HEK293 (cell line): ENCODE data around the gene GAMT.
A peak's percentile ranks its signal among the peaks of the same experiment; 100 is the strongest.

ENCODE experiments used
- FEZF1 ChIP-seq: fragments of 450-650 bp; formaldehyde crosslinking; IDR thresholded peaks from 2 replicates; pipeline ENCODE4 v1.5.1; 2016; ENCODE audit warnings: missing biosample characterization, missing genetic modification characterization
- GLI2 ChIP-seq: fragments of 450-650 bp; formaldehyde crosslinking; IDR thresholded peaks from 2 replicates; pipeline ENCODE4; 2017; ENCODE audit warnings: missing biosample characterization, missing genetic modification characterization, low read depth, borderline replicate concordance
- HOXD13 ChIP-seq: sonication (generic); formaldehyde crosslinking; IDR thresholded peaks from 2 replicates; pipeline ENCODE4 v1.8.0; 2022; ENCODE audit warnings: missing genetic modification reagents, borderline replicate concordance
- IKZF3 ChIP-seq: fragments of 450-650 bp; IDR thresholded peaks from 2 replicates; pipeline ENCODE4 v1.5.0; 2018; ENCODE audit warnings: missing biosample characterization, mild to moderate bottlenecking, missing genetic modification characterization, moderate library complexity
- KLF16 ChIP-seq: fragments of 450-650 bp; formaldehyde crosslinking; IDR thresholded peaks from 2 replicates; pipeline ENCODE4 v1.5.1; 2017; ENCODE audit warnings: missing biosample characterization, missing genetic modification characterization
- MYNN ChIP-seq: fragments of 450-650 bp; formaldehyde crosslinking; IDR thresholded peaks from 2 replicates; pipeline ENCODE4 v1.5.1; 2016; ENCODE audit warnings: missing biosample characterization, missing genetic modification characterization, borderline replicate concordance
- MZF1 ChIP-seq: fragments of 450-650 bp; formaldehyde crosslinking; IDR thresholded peaks from 2 replicates; pipeline ENCODE4 v1.5.1; 2017; ENCODE audit warnings: missing biosample characterization, missing genetic modification characterization, borderline replicate concordance
- SALL2 ChIP-seq: fragments of 450-650 bp; formaldehyde crosslinking; IDR thresholded peaks from 2 replicates; pipeline ENCODE4 v1.5.0; 2017; ENCODE audit warnings: missing biosample characterization, mild to moderate bottlenecking, missing genetic modification characterization, borderline replicate concordance
- SP2 ChIP-seq: fragments of 450-650 bp; formaldehyde crosslinking; IDR thresholded peaks from 2 replicates; pipeline ENCODE4 v1.5.1; 2016; ENCODE audit warnings: missing biosample characterization, missing genetic modification characterization
- ZBTB10 ChIP-seq: fragments of 450-650 bp; formaldehyde crosslinking; IDR thresholded peaks from 2 replicates; pipeline ENCODE4 v1.5.1; 2016; ENCODE audit warnings: missing biosample characterization, missing genetic modification characterization
- ZBTB21 ChIP-seq: fragments of 450-650 bp; formaldehyde crosslinking; IDR thresholded peaks from 2 replicates; pipeline ENCODE4 v1.5.1; 2017; ENCODE audit warnings: missing biosample characterization, missing genetic modification characterization
- ZFP69B ChIP-seq: fragments of 450-650 bp; formaldehyde crosslinking; IDR thresholded peaks from 2 replicates; pipeline ENCODE4 v1.5.1; 2016; ENCODE audit warnings: missing biosample characterization, missing genetic modification characterization
- ZNF292 ChIP-seq: fragments of 450-650 bp; formaldehyde crosslinking; IDR thresholded peaks from 2 replicates; pipeline ENCODE4 v1.5.1; 2016; ENCODE audit warnings: low read depth, missing biosample characterization, missing genetic modification characterization, borderline replicate concordance
- ZNF341 ChIP-seq: fragments of 450-650 bp; formaldehyde crosslinking; IDR thresholded peaks from 2 replicates; pipeline ENCODE4; 2016; ENCODE audit warnings: low read depth, missing biosample characterization, missing genetic modification characterization
- ZNF366 ChIP-seq: fragments of 450-650 bp; formaldehyde crosslinking; conservative IDR thresholded peaks from 2 replicates; pipeline ENCODE4 v1.5.1; 2016; ENCODE audit warnings: missing biosample characterization, missing genetic modification characterization
- ZNF394 ChIP-seq: fragments of 450-650 bp; formaldehyde crosslinking; IDR thresholded peaks from 2 replicates; pipeline ENCODE4 v1.5.1; 2016; ENCODE audit warnings: missing biosample characterization, missing genetic modification characterization, mild to moderate bottlenecking, moderate library complexity, borderline replicate concordance
- ZNF426 ChIP-seq: fragments of 450-650 bp; formaldehyde crosslinking; IDR thresholded peaks from 2 replicates; pipeline ENCODE4 v1.5.1; 2017; ENCODE audit warnings: missing biosample characterization, missing genetic modification characterization, mild to moderate bottlenecking, inconsistent platforms, moderate library complexity
- ZNF521 ChIP-seq: fragments of 450-650 bp; formaldehyde crosslinking; IDR thresholded peaks from 2 replicates; pipeline ENCODE4 v1.5.1; 2017; ENCODE audit warnings: missing biosample characterization, mild to moderate bottlenecking, missing genetic modification characterization
- ZNF610 ChIP-seq: fragments of 450-650 bp; formaldehyde crosslinking; IDR thresholded peaks from 2 replicates; pipeline ENCODE4 v1.5.1; 2016; ENCODE audit warnings: missing biosample characterization, missing genetic modification characterization, borderline replicate concordance
- ZNF747 ChIP-seq: fragments of 450-650 bp; formaldehyde crosslinking; IDR thresholded peaks from 2 replicates; pipeline ENCODE4 v1.5.1; 2016; ENCODE audit warnings: missing biosample characterization, missing genetic modification characterization
- ZNF76 ChIP-seq: fragments of 450-650 bp; formaldehyde crosslinking; IDR thresholded peaks from 2 replicates; pipeline ENCODE4; 2016; ENCODE audit warnings: low read depth, missing biosample characterization, missing genetic modification characterization, borderline replicate concordance
- ZNF768 ChIP-seq: fragments of 450-650 bp; formaldehyde crosslinking; IDR thresholded peaks from 2 replicates; pipeline ENCODE4 v1.5.1; 2018; ENCODE audit warnings: missing biosample characterization, mild to moderate bottlenecking, missing genetic modification characterization
- ZNF843 ChIP-seq: fragments of 450-650 bp; formaldehyde crosslinking; IDR thresholded peaks from 2 replicates; pipeline ENCODE4 v1.5.1; 2016; ENCODE audit warnings: missing biosample characterization, missing genetic modification characterization
- ZSCAN16 ChIP-seq: fragments of 450-650 bp; formaldehyde crosslinking; IDR thresholded peaks from 2 replicates; pipeline ENCODE4 v1.5.1; 2016; ENCODE audit warnings: missing biosample characterization, missing genetic modification characterization
- ZSCAN30 ChIP-seq: fragments of 450-650 bp; IDR thresholded peaks from 2 replicates; pipeline ENCODE4 v1.5.1; 2018; ENCODE audit warnings: missing biosample characterization, mild to moderate bottlenecking, missing genetic modification characterization, moderate library complexity
- ZXDB ChIP-seq: fragments of 450-650 bp; formaldehyde crosslinking; IDR thresholded peaks from 2 replicates; pipeline ENCODE4 v1.5.1; 2016; ENCODE audit warnings: missing biosample characterization, missing genetic modification characterization
- TF ChIP-seq, protein P1 (sequence below): fragments of 450-650 bp; formaldehyde crosslinking; IDR thresholded peaks from 2 replicates; pipeline ENCODE4 v1.5.1; 2016; ENCODE audit warnings: missing biosample characterization, missing genetic modification characterization, low read depth
- TF ChIP-seq, protein P2 (sequence below): sonication (generic); formaldehyde crosslinking; IDR thresholded peaks from 2 replicates; pipeline ENCODE4 v1.8.1; 2022; ENCODE audit warnings: mild to moderate bottlenecking, moderate library complexity, missing genetic modification reagents
- TF ChIP-seq, protein P3 (sequence below): fragments of 450-650 bp; formaldehyde crosslinking; IDR thresholded peaks from 2 replicates; pipeline ENCODE4 v1.5.1; 2016; ENCODE audit warnings: missing biosample characterization, missing genetic modification characterization
- TF ChIP-seq, protein P4 (sequence below): fragments of 450-650 bp; formaldehyde crosslinking; IDR thresholded peaks from 2 replicates; pipeline ENCODE4 v1.5.1; 2016; ENCODE audit warnings: missing biosample characterization, missing genetic modification characterization

The GAMT gene

GRCh38 chr19:1406774-1407527, 5.6 kb upstream of the GAMT start (continued):
- TF ChIP-seq ZNF610 (tag by site-specific recombination) (no peak), ZNF521 (no peak), KLF16 (tag by site-specific recombination) (0 out of 2 replicates have a peak, but pooled peaks have one; percentile 13), FEZF1 (tag by site-specific recombination) (no peak), ZFP69B (tag by site-specific recombination) (no peak), ZNF843 (tag by site-specific recombination) (no peak), SP2 (tag by site-specific recombination) (peak; percentile 88), MZF1 (tag by site-specific recombination) (no peak), IKZF3 (tag by site-specific recombination) (peak; percentile 51; the same call in 1 of the 2 replicates), ZNF426 (tag by site-specific recombination) (no peak), ZNF341 (peak; percentile 34), ZNF747 (tag by site-specific recombination) (no peak), ZNF292 (tag by site-specific recombination) (no peak), ZNF768 (tag by site-specific recombination) (no peak; the same call in 1 of the 2 replicates), MYNN (tag by site-specific recombination) (no peak), GLI2 (tag by site-specific recombination) (no peak), ZXDB (tag by site-specific recombination) (peak; percentile 100), ZNF76 (tag by site-specific recombination) (peak; percentile 91), ZBTB10 (tag by site-specific recombination) (peak; percentile 87), SALL2 (tag by site-specific recombination) (no peak), ZBTB21 (tag by site-specific recombination) (no peak), HOXD13 (CRISPR knock-in tag) (no peak), ZNF394 (tag by site-specific recombination) (0 out of 2 replicates have a peak, but pooled peaks have one; percentile 21), ZNF366 (tag by site-specific recombination) (no peak), ZSCAN30 (0 out of 2 replicates have a peak, but pooled peaks have one; percentile 25), ZSCAN16 (no peak)
- TF ChIP-seq, protein P1, sequence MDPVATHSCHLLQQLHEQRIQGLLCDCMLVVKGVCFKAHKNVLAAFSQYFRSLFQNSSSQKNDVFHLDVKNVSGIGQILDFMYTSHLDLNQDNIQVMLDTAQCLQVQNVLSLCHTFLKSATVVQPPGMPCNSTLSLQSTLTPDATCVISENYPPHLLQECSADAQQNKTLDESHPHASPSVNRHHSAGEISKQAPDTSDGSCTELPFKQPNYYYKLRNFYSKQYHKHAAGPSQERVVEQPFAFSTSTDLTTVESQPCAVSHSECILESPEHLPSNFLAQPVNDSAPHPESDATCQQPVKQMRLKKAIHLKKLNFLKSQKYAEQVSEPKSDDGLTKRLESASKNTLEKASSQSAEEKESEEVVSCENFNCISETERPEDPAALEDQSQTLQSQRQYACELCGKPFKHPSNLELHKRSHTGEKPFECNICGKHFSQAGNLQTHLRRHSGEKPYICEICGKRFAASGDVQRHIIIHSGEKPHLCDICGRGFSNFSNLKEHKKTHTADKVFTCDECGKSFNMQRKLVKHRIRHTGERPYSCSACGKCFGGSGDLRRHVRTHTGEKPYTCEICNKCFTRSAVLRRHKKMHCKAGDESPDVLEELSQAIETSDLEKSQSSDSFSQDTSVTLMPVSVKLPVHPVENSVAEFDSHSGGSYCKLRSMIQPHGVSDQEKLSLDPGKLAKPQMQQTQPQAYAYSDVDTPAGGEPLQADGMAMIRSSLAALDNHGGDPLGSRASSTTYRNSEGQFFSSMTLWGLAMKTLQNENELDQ (tag by site-specific recombination), result no peak
- TF ChIP-seq, protein P2, sequence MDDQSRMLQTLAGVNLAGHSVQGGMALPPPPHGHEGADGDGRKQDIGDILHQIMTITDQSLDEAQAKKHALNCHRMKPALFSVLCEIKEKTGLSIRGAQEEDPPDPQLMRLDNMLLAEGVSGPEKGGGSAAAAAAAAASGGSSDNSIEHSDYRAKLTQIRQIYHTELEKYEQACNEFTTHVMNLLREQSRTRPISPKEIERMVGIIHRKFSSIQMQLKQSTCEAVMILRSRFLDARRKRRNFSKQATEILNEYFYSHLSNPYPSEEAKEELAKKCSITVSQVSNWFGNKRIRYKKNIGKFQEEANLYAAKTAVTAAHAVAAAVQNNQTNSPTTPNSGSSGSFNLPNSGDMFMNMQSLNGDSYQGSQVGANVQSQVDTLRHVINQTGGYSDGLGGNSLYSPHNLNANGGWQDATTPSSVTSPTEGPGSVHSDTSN (CRISPR knock-in tag), result peak; percentile 68; the same call in 1 of the 2 replicates
- TF ChIP-seq, protein P3, sequence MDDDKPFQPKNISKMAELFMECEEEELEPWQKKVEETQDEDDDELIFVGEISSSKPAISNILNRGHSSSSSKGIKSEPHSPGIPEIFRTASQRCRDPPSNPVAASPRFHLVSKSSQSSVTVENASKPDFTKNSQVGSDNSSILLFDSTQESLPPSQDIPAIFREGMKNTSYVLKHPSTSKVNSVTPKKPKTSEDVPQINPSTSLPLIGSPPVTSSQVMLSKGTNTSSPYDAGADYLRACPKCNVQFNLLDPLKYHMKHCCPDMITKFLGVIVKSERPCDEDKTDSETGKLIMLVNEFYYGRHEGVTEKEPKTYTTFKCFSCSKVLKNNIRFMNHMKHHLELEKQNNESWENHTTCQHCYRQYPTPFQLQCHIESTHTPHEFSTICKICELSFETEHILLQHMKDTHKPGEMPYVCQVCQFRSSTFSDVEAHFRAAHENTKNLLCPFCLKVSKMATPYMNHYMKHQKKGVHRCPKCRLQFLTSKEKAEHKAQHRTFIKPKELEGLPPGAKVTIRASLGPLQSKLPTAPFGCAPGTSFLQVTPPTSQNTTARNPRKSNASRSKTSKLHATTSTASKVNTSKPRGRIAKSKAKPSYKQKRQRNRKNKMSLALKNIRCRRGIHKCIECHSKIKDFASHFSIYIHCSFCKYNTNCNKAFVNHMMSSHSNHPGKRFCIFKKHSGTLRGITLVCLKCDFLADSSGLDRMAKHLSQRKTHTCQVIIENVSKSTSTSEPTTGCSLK (tag by site-specific recombination), result no peak
- TF ChIP-seq, protein P4, sequence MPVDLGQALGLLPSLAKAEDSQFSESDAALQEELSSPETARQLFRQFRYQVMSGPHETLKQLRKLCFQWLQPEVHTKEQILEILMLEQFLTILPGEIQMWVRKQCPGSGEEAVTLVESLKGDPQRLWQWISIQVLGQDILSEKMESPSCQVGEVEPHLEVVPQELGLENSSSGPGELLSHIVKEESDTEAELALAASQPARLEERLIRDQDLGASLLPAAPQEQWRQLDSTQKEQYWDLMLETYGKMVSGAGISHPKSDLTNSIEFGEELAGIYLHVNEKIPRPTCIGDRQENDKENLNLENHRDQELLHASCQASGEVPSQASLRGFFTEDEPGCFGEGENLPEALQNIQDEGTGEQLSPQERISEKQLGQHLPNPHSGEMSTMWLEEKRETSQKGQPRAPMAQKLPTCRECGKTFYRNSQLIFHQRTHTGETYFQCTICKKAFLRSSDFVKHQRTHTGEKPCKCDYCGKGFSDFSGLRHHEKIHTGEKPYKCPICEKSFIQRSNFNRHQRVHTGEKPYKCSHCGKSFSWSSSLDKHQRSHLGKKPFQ (tag by site-specific recombination), result no peak
